HL-60 (cell line): ENCODE measurements around the gene MRPS18A.

Experiments
- GABPA ChIP-seq: IDR thresholded peaks from 2 replicates; pipeline ENCODE4 v1.6.1; 2012; ENCODE audit warnings: low read depth
- REST ChIP-seq: IDR thresholded peaks from 2 replicates; pipeline ENCODE4 v1.6.1; 2012; ENCODE audit warnings: low read depth; ENCODE audit not compliant: insufficient replicate concordance

- no peak for TF ChIP-seq GABPA
- TF ChIP-seq REST: no peak
Measured at GRCh38 chr6:43695967-43696291, 8.3 kb upstream of the MRPS18A start.
